K562 (cell line): ENCODE results near the gene RRBP1. TPM values are rescaled to one million over a fixed set of nuclear protein-coding genes. Genes with fewer than 3 reads are reported as not detected.

Experiments used
- ASH1L ChIP-seq: fragments of 450-650 bp; IDR thresholded peaks from 2 replicates; pipeline ENCODE4 v1.6.1; 2018; ENCODE audit warnings: borderline replicate concordance, mild to moderate bottlenecking, low read depth; ENCODE audit not compliant: partially characterized antibody
- BCOR ChIP-seq: fragments of 450-650 bp; IDR thresholded peaks from 2 replicates; pipeline ENCODE4 v1.6.1; 2016
- CBFA2T2 ChIP-seq: fragments of 450-650 bp; conservative IDR thresholded peaks from 2 replicates; pipeline ENCODE4 v1.6.1; 2017; ENCODE audit warnings: mild to moderate bottlenecking
- CGGBP1 ChIP-seq: fragments of 250-450 bp; sonication (Bioruptor Pico); IDR thresholded peaks from 2 replicates; pipeline ENCODE4 v1.9.0; 2021; ENCODE audit warnings: mild to moderate bottlenecking
- DIDO1 ChIP-seq: fragments of 450-650 bp; IDR thresholded peaks from 2 replicates; pipeline ENCODE4 v1.6.1; 2016; ENCODE audit warnings: low read depth, missing biosample characterization, missing genetic modification characterization
- ETS1 ChIP-seq: conservative IDR thresholded peaks from 2 replicates; pipeline ENCODE4 v1.6.1; 2011; ENCODE audit warnings: low read depth, mild to moderate bottlenecking, low read length; ENCODE audit not compliant: control insufficient read depth
- JUNB ChIP-seq: fragments of 450-650 bp; formaldehyde crosslinking; conservative IDR thresholded peaks from 2 replicates; pipeline ENCODE4 v1.4.0; 2020; ENCODE audit warnings: mild to moderate bottlenecking
- KDM5B ChIP-seq: fragments of 200-600 bp; sonication (generic); IDR thresholded peaks from 2 replicates; pipeline ENCODE4 v1.6.1; 2012; ENCODE audit warnings: low read depth, mild to moderate bottlenecking, moderate library complexity, low read length, control low read depth, inconsistent platforms; ENCODE audit not compliant: insufficient replicate concordance
- KHSRP ChIP-seq: fragments of 450-650 bp; IDR thresholded peaks from 2 replicates; pipeline ENCODE4 v1.6.1; 2017
- MITF ChIP-seq: IDR thresholded peaks from 2 replicates; pipeline ENCODE4 v1.6.1; 2014; ENCODE audit warnings: antibody characterized with exemption
- NR1H2 ChIP-seq: sonication (generic); formaldehyde crosslinking; IDR thresholded peaks from 2 replicates; pipeline ENCODE4 v1.4.0; 2020; ENCODE audit warnings: mild to moderate bottlenecking, missing genetic modification reagents
- PML ChIP-seq: IDR thresholded peaks from 2 replicates; pipeline ENCODE4 v1.6.1; 2012; ENCODE audit warnings: low read length, inconsistent platforms
- POLR2AphosphoS2 ChIP-seq: IDR thresholded peaks from 2 replicates; pipeline ENCODE4 v1.6.1; 2012; ENCODE audit warnings: low read length, improper control_type of control experiment
- PURB ChIP-seq: sonication (generic); formaldehyde crosslinking; IDR thresholded peaks from 2 replicates; pipeline ENCODE4 v1.9.0; 2021; ENCODE audit warnings: low read depth, mild to moderate bottlenecking, missing genetic modification reagents
- REST ChIP-seq, 2 experiments: fragments of 450-650 bp; formaldehyde crosslinking in 1 of 2; IDR thresholded peaks; 2 replicates each; pipeline versions ENCODE4 v1.4.0 to v1.6.1; 2014 to 2020; ENCODE audit warnings: mild to moderate bottlenecking in 2 of 2, borderline replicate concordance in 1 of 2, low read depth in 1 of 2
- RNF2 ChIP-seq: sonication (generic); IDR thresholded peaks from 2 replicates; pipeline ENCODE4 v1.6.1; 2016
- ZNF695 ChIP-seq: fragments of 450-650 bp; formaldehyde crosslinking; IDR thresholded peaks from 2 replicates; pipeline ENCODE4 v1.4.0; 2020; ENCODE audit warnings: mild to moderate bottlenecking, moderate library complexity
- ZNF764 ChIP-seq: fragments of 250-450 bp; sonication (Bioruptor Pico); IDR thresholded peaks from 2 replicates; pipeline ENCODE4 v1.4.0; 2020; ENCODE audit warnings: low read depth, mild to moderate bottlenecking, moderate library complexity
- polyA plus RNA-seq, 8 experiments: library from polyadenylated mRNA; depleted of rRNA in 4 of 8; stranded (reverse) in 5 of 8; unstranded in 3 of 8; fragments of >200 nt; fragmentation: Nextera tagmentation in 2 of 8; fragmentation: Illumina TruSeq in 1 of 8; extraction: Ambion mirVana in 2 of 8; extraction: Trizol in 1 of 8; gene quantifications; 2 replicates each; pipeline versions ENCODE4 v1.2.1 to v1.2.3, GENCODE V29; 2011 to 2014; ENCODE audit warnings: inconsistent platforms in 1 of 8, missing spikeins in 1 of 8
- total RNA-seq, 7 experiments: library from RNA; depleted of rRNA in 6 of 7; stranded (reverse); fragments of >200 nt in 6 of 7; fragmentation: Illumina TruSeq in 2 of 7; extraction: Trizol in 2 of 7; gene quantifications; 2 replicates each; pipeline versions ENCODE4 v1.2.1 to v1.2.3, GENCODE V29; 2011 to 2021; ENCODE audit warnings: low replicate concordance in 1 of 7

The RRBP1 gene
- total and polyA plus RNA-seq, 9 of the 15 experiments (the other 6 are each of a cell fraction or from before 2014, with no cell fraction given), result 0.84 to 32.0 (median 17.6) TPM

GRCh38 chr20:17682103-17682888, at the start of gene RRBP1 (continued):
- TF ChIP-seq ASH1L, result peak; percentile 96
- no peak for TF ChIP-seq ZNF764 (CRISPR knock-in tag)
- peak; percentile 28; the same call in 1 of the 2 replicates for TF ChIP-seq BCOR
- no peak for TF ChIP-seq ZNF695 (CRISPR knock-in tag)
- TF ChIP-seq MITF, result no peak
- no peak for TF ChIP-seq PML
- TF ChIP-seq CBFA2T2, result no peak
- TF ChIP-seq POLR2AphosphoS2, result no peak
- no peak for TF ChIP-seq REST (IDR thresholded peaks at IDR 0.05; ENCODE audit: borderline replicate concordance)
- TF ChIP-seq REST (CRISPR knock-in tag; IDR thresholded peaks at IDR 0.05; ENCODE audit: low read depth), result no peak
- TF ChIP-seq KHSRP, result no peak
- no peak for TF ChIP-seq RNF2
- no peak for TF ChIP-seq ETS1
- TF ChIP-seq KDM5B, result peak; percentile 71
- no peak for TF ChIP-seq JUNB
- no peak for TF ChIP-seq PURB (CRISPR knock-in tag)
- TF ChIP-seq CGGBP1 (CRISPR knock-in tag), result no peak
- no peak for TF ChIP-seq NR1H2
- TF ChIP-seq DIDO1, result no peak
